ENCODE measurements around the gene NUDT3. TPM values are rescaled to one million over a fixed set of nuclear protein-coding genes. Genes with fewer than 3 reads are reported as not detected.

The NUDT3 gene
- total and polyA plus RNA-seq, 4 donors, result 3.2 to 20.2 (median 9.5) TPM

- no peak overlapping the region for H3K27ac ChIP-seq (ENCODE audit: low read depth in 1 of 2, low read length in 2 of 2)
- TF ChIP-seq HNF4G (IDR thresholded peaks at IDR 0.05) (no peak), CTCF (IDR thresholded peaks at IDR 0.05; ENCODE audit: low read depth, low read length, missing input control) (no peak), EGR1 (IDR thresholded peaks at IDR 0.05; ENCODE audit: low read depth in 2 of 2) (no peak), FOXA2 (IDR thresholded peaks at IDR 0.05) (no peak), ZBTB33 (IDR thresholded peaks at IDR 0.05) (no peak), GABPA (IDR thresholded peaks at IDR 0.05 in 1 of 2, conservative IDR thresholded peaks at IDR 0.05 in 1 of 2) (no peak), HNF4A (conservative IDR thresholded peaks at IDR 0.05) (no peak), TAF1 (conservative IDR thresholded peaks at IDR 0.05) (no peak), JUND (IDR thresholded peaks at IDR 0.05) (no peak), FOXA1 (IDR thresholded peaks at IDR 0.05) (no peak), YY1 (IDR thresholded peaks at IDR 0.05) (no peak)
- H3K36me3 ChIP-seq (ENCODE audit: control insufficient read depth in 4 of 4, insufficient read depth in 3 of 4, low read depth in 1 of 4, low read length in 3 of 4), result no peaks in the 10 kb centered on the region
- DNase-seq (ENCODE audit: low spot score), result no peak
- H3K4me1 ChIP-seq (ENCODE audit: control insufficient read depth in 4 of 4, insufficient read depth in 4 of 4, low read length in 3 of 4), result peaks cover 0 to 1% (median 0%) of the 10 kb centered on the region in 4 donors
- no peak overlapping the region for H3K9ac ChIP-seq (ENCODE audit: low read depth in 1 of 2, low read length in 2 of 2)
- no peak overlapping the region for H3K4me3 ChIP-seq (ENCODE audit: low read depth in 1 of 3, low read length in 3 of 3)
- no peaks in the 10 kb centered on the region for H3K9me3 ChIP-seq (ENCODE audit: control insufficient read depth in 4 of 4, low read length in 3 of 4)
- 94% methylated on average over 1 of the region's 1 CpG for WGBS
- H3K27me3 ChIP-seq (ENCODE audit: control insufficient read depth in 4 of 4, insufficient read depth in 4 of 4, low read length in 3 of 4), result no peaks in the 10 kb centered on the region
Measured at GRCh38 chr6:34322732-34323131, 69.7 kb downstream of the NUDT3 start.

DNA sequence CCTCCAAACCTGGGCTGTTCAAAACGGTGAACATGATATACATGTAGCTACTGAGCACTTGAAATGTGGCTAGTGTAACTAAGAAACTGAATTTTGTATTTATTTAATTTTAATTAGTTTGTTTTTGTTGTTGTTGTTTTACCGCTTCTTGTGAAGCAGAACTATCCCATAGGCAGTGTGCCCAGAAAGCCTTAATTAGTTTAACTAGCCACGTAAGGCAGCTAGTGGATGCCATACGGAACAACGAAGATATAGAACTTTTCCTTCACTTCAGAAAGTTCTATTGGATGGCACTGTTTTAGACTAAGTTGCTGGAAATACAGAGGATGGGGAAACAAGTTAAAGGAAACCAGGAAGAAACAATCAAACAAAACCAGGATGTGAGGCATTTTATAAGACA, 70.6 kb downstream of the NUDT3 start:
- Histone ChIP-seq H3K27ac (ENCODE audit: low read depth in 1 of 2, low read length in 2 of 2) (no peak overlapping the region), H3K4me1 (ENCODE audit: control insufficient read depth in 4 of 4, insufficient read depth in 4 of 4, low read length in 3 of 4) (peaks cover 0 to 3% (median under 1%) of the 10 kb centered on the region in 4 donors), H3K9ac (ENCODE audit: low read depth in 1 of 2, low read length in 2 of 2) (no peak overlapping the region), H3K27me3 (ENCODE audit: control insufficient read depth in 4 of 4, insufficient read depth in 4 of 4, low read length in 3 of 4) (no peaks in the 10 kb centered on the region), H3K9me3 (ENCODE audit: control insufficient read depth in 4 of 4, low read length in 3 of 4) (no peaks in the 10 kb centered on the region), H3K36me3 (ENCODE audit: control insufficient read depth in 4 of 4, insufficient read depth in 3 of 4, low read depth in 1 of 4, low read length in 3 of 4) (no peaks in the 10 kb centered on the region), H3K4me3 (ENCODE audit: low read depth in 1 of 3, low read length in 3 of 3) (no peak overlapping the region)
- TF ChIP-seq GABPA (IDR thresholded peaks at IDR 0.05 in 1 of 2, conservative IDR thresholded peaks at IDR 0.05 in 1 of 2) (no peak), ATF3 (IDR thresholded peaks at IDR 0.05) (no peak), HNF4G (IDR thresholded peaks at IDR 0.05) (no peak), CTCF (IDR thresholded peaks at IDR 0.05; ENCODE audit: low read depth, low read length, missing input control) (no peak), RXRA (IDR thresholded peaks at IDR 0.05) (no peak), FOXA2 (IDR thresholded peaks at IDR 0.05) (no peak), HNF4A (conservative IDR thresholded peaks at IDR 0.05) (no peak), TAF1 (conservative IDR thresholded peaks at IDR 0.05) (no peak), RAD21 (IDR thresholded peaks at IDR 0.05) (no peak), NR2F2 (IDR thresholded peaks at IDR 0.05) (no peak), JUND (IDR thresholded peaks at IDR 0.05) (no peak), SP1 (IDR thresholded peaks at IDR 0.05) (no peak), EGR1 (IDR thresholded peaks at IDR 0.05; ENCODE audit: low read depth in 2 of 2) (no peak), REST (IDR thresholded peaks at IDR 0.05) (no peak), YY1 (IDR thresholded peaks at IDR 0.05) (no peak)
- TF ChIP-seq, protein P1, sequence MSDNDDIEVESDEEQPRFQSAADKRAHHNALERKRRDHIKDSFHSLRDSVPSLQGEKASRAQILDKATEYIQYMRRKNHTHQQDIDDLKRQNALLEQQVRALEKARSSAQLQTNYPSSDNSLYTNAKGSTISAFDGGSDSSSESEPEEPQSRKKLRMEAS (IDR thresholded peaks at IDR 0.05), result no peak
- DNase-seq (ENCODE audit: low spot score), result no peak
- WGBS, result 91% methylated on average over 5 of the region's 5 CpGs
